ENCODE data around the gene PECR.
"Not testable (repeated sequence)": the region's sequence is repeated elsewhere in the genome, so short reads cannot be mapped to it uniquely, and the experiment has no call there.

Gene PECR

DNA sequence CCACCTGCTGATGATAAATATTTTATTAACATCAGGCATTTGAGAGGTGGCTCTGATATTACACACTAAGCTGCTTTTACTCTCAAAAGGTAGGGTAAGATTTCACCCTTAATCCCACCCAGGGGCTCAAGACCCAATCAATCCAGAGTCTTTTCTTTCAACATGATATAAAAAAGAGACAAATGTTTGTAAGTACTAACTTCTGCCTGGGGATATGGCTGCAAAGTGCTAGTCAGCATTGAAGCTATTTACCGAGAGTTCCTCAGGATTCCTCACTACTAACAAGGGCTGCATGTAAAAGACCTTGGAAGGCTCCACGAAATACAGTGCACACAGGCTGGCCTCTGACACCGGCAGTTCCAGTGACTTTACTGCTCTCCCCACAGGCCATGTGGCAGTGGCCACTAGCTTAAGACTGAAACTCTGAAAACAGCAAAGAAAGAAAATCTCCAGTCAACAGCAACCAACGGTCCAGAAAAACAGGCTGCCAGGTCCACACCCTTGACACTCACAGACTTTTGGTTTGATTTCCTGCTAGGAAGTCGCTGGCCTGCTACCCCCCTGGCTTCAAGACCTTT, 79.4 kb downstream of the PECR start:
- DNase-seq (ENCODE audit: low spot score): no peak

DNA sequence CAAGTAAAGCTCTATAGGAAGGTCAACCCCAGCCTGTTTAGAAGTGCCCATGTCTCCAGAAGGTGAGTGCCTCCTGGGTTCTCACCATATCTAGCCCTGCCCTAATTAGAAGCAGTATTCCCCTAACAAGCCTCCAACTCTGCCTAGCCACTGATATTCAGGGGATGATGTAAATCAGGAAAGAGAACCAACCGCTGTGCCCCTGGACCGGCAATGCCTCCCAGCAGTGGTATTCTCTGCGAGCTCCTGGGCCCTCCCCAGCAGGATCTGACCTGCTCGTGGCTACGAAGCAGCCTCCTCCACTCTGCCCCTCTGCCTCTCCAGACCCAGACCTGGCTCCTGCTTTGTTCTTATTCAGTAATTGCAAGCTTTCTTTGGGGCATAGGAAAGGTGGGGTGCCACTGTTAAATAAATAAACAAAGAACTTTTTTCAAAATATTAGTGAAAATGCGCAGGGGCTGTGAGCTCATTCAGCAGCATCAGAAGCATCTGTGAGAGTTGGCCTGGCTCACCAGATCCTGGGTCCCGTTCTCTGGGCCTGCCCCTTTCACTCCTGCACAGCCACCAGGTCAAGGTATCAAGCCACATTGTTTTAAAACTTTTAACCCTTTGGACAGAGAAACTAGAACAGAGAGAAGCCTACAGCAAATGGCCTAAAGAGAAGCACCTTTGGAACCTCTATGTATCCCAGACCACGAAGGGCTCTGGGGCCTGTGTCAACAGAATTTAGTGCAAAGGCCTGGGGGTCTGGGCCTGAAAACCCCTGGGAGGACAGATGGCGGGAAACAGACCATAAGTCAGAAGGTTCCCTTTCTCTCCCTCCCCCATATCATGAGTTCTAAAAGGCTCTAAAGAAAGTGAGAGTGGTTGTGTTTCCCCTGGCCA, 80.2 kb downstream of the PECR start:
- no peak for DNase-seq (ENCODE audit: low spot score)

DNA sequence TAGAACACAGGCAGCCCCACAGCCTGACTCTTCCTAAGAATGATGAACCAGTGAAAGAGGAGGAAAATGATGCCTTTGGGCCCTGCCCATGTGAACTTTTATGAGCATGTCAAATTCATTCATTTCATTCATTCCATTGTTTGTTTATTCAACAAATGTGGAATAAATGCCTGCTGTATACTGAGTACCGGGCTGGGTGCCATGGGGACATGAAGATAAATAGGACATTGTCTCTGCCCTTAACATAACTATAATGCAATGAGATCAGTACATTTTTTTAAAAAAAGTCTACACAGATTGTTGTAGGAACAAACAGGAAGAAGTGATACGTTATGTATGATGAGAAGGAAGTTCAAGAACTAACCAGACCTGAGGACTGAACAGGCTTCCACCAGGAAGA, 83.0 kb downstream of the PECR start:
- DNase-seq (ENCODE audit: low spot score): no peak

DNA sequence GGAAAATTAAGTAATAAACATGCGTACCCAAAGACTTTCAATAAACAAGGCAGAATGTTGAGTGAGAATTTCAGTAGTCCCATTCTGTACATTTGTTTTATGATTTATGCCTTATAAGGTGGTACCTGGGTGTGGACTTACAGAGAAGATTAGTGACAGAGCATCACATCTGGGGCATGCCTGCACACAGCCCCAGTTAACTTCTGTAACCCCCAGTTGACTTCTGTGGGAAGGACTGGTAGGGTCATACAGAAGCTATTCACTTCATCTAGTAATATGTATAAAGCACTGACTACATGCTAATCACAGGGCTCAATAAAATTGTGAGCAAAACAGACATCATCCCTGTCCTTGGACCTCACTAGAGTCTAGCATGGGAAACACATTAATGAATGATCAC, 84.4 kb downstream of the PECR start:
- DNase-seq (ENCODE audit: low spot score): no peak

DNA sequence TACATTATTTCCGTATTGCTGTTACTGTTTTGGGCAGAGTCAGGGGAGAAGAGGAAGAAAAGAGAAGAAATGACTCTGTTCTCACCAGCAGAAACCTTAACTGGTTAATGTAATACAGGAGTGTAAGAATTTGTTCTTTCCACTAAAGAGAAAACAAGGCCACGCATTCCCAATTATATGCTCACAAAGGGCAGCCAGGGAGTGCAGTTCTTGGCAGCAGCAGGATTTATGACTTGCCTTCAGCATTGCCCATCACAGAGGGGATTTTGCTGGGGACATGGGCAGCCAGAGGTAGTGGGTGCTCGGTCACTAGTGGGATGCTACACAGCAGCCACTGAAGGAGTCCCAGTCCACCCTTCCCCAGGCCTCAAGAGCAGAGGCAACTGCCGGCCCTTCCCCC, 86.7 kb downstream of the PECR start:
- DNase-seq (ENCODE audit: low spot score): no peak

DNA sequence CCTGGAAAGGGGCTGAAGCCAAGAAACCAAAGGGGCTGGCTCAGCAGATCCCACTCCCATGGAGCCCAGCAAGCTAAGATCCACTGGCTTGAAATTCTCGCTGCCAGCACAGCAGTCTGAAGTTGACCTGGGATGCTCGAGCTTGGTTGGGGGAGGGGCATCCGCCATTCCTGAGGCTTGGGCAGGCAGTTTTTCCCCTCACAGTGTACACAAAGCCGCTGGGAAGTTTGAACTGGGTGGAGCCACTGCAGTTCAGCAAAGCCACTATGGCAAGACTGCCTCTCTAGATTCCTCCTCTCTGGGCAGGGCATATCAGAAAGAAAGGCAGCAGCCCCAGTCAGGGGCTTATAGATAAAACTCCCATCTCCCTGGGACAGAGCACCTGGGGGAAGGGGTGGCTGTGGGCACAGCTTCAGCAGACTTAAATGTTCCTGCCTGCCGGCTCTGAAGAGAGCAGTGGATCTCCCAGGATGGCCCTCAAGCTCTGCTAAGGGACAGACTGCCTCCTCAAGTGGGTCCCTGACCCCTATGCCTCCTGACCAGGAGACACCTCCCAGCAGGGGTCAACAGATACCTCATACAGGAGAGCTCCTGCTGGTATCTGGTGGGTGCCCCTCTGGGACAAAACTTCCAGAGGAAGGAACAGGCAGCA, 92.9 kb downstream of the PECR start:
- not testable (repeated sequence) for DNase-seq (ENCODE audit: low spot score)
